BLaER1 treated with 17β-estradiol and CSF1 and Interleukin-3, amounts not matched to agents 10 nM and 100 nM (cell line): ENCODE results near the gene STX8.
"Not testable (repeated sequence)": the region's sequence is repeated elsewhere in the genome, so short reads cannot be mapped to it uniquely, and the experiment has no call there.

Experiments
- H3K27ac ChIP-seq, 11 experiments: shearing (Covaris generic); formaldehyde crosslinking; 2 replicates each; pipeline ENCODE4 v1.8.1; 2022
- H3K27me3 ChIP-seq, 11 experiments: shearing (Covaris generic); formaldehyde crosslinking; 2 replicates each; pipeline ENCODE4 v1.8.1; 2022
- H3K36me3 ChIP-seq, 11 experiments: shearing (Covaris generic); formaldehyde crosslinking; 2 replicates each; pipeline ENCODE4 v1.8.1; 2022
- H3K4me1 ChIP-seq, 10 experiments: shearing (Covaris generic); formaldehyde crosslinking; 2 replicates each; pipeline ENCODE4 v1.8.1; 2022
- H3K4me2 ChIP-seq, 11 experiments: shearing (Covaris generic); formaldehyde crosslinking; 2 replicates each; pipeline ENCODE4 v1.8.1; 2022
- H3K4me3 ChIP-seq, 10 experiments: shearing (Covaris generic); formaldehyde crosslinking; 2 replicates each; pipeline ENCODE4 v1.8.1; 2022
- H3K9ac ChIP-seq, 11 experiments: shearing (Covaris generic); formaldehyde crosslinking; 2 replicates each; pipeline ENCODE4 v1.8.1; 2022
- H3K9me3 ChIP-seq, 11 experiments: shearing (Covaris generic); formaldehyde crosslinking; replicated peaks in 1 of 11; 2 replicates each; pipeline ENCODE4 v1.8.1; 2022
- H4K20me1 ChIP-seq, 11 experiments: shearing (Covaris generic); formaldehyde crosslinking; 2 replicates each; pipeline ENCODE4 v1.8.1; 2022
- Cebpa-rat ChIP-seq, 11 experiments: shearing (Covaris generic); IDR thresholded peaks; 2 replicates each; pipeline ENCODE4 v1.8.1; 2022

Gene STX8

DNA sequence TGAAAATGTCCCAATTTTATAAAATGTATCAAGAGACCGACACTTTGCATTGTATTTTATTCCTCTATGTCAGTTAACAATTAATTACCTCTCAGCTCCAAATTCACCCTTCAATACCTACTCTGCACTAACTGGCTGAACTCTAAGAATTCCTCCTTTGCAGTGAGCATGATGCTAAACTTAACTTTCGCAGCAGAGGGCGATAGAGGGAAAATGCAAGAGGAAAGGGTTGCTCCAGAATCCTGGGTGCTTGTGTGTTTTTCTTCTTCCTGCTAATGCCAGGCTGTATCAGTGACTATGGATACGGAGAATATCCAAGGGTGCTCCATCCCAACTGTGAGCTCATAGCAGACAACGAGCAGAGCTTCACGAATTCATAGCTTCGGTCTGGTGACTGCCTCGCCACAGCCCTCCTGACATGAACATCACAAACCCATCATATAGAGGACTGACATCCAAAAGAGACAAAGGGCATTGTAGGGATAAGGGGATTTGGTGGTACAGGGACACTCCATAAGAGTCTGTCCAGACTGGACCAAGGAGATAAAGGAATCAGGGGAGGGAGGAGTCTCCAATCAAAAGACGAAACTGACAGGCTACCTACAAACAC lies 172.9 kb downstream of the STX8 start:
- no peak overlapping the region for H3K4me2 ChIP-seq
- TF ChIP-seq Cebpa-rat (IDR thresholded peaks at IDR 0.05), result no peak
- H3K4me3 ChIP-seq, result no peak overlapping the region
- H3K36me3 ChIP-seq, result peaks cover 0 to 9% (median 0%) of the 10 kb centered on the region in 11 experiments; a peak in 1 of 22 replicates
- H3K4me1 ChIP-seq, result no peaks in the 10 kb centered on the region
- H3K9me3 ChIP-seq, result no peaks in the 10 kb centered on the region
- H4K20me1 ChIP-seq, result no peaks in the 10 kb centered on the region
- H3K27me3 ChIP-seq, result no peaks in the 10 kb centered on the region
- H3K9ac ChIP-seq, result no peak overlapping the region
- no peak overlapping the region for H3K27ac ChIP-seq

DNA sequence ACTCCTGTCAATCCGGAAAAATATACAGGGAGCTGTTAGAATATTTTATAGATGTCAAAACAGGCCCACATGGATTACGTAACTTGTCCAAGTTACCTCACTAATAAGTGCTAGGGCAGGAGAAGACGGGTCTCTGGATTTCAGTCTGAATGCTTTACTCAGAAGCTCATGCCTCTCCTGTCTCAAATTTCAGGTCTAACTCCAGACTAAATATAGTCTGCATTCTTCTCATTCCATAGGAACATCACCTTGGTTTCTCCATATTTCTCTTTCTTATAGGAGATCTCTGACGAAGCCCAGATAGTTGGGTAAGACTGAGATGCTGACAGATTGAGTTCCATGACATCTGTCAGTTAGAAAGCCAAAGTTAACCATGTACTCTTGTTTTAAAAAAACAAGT lies 174.2 kb downstream of the STX8 start:
- H3K27ac ChIP-seq, result no peak overlapping the region
- no peak overlapping the region for H3K4me2 ChIP-seq
- H3K4me1 ChIP-seq, result no peaks in the 10 kb centered on the region
- no peak overlapping the region for H3K9ac ChIP-seq
- H3K4me3 ChIP-seq, result no peak overlapping the region
- peak in 1 of 11 experiments; percentile 30; a peak in 2 of 22 replicates for TF ChIP-seq Cebpa-rat (IDR thresholded peaks at IDR 0.05)
- no peaks in the 10 kb centered on the region for H4K20me1 ChIP-seq
- H3K9me3 ChIP-seq, result no peaks in the 10 kb centered on the region
- H3K27me3 ChIP-seq, result no peaks in the 10 kb centered on the region
- H3K36me3 ChIP-seq, result peaks cover 0 to 9% (median 0%) of the 10 kb centered on the region in 11 experiments; a peak in 1 of 22 replicates

DNA sequence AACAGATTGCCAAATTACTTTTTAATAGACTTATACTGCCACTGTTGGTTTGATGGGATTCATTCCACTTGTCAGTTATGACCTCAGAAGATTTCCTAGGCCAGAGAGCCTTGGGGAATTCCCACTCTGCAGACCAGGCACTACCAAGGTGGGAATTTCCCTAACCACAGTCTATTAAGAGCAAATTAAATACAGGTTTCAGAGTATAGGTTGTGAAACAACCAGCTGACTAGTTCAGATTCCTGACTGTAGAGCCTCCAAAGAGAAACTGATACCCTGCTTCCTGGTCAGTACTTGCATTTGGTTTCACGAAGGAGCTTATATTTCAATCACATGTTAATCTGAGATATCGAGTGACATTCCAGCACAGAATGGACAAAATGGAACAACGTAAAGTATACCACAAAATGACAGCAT lies 186.5 kb downstream of the STX8 start:
- Histone ChIP-seq H3K4me2 (peak overlapping the region in 3 of 11 experiments; percentile 17 to 36 (median 20); a peak in 4 of 22 replicates), H3K27me3 (no peaks in the 10 kb centered on the region), H3K4me1 (peaks cover 0 to 11% (median 0%) of the 10 kb centered on the region in 10 experiments; a peak in 4 of 20 replicates), H3K36me3 (peaks cover 7 to 38% (median 22%) of the 10 kb centered on the region in 11 experiments; a peak in 18 of 22 replicates), H3K4me3 (no peak overlapping the region), H3K9ac (no peak overlapping the region), H3K27ac (no peak overlapping the region), H4K20me1 (no peaks in the 10 kb centered on the region), H3K9me3 (peaks cover 31 to 37% (median 33%) of the 10 kb centered on the region in 11 experiments)
- no peak for TF ChIP-seq Cebpa-rat (IDR thresholded peaks at IDR 0.05)

DNA sequence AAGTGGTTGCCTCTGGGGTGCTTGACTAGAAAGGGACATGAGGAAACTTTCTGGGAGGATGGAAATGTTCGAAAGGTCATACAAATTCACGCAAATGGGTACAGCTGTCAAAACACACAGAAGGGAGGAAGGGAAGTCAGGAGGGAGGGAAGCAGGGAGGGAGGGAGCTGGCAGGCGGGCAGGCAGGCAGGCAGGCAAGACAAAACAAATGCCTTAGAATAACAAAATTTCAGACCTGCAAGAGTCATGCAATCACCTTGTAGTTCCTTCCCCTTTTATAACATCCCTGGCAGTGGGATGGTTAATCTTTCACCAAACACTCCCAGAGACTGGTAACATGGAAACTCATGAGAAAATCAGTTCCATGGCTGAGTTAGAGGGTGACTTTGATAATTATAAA lies 189.2 kb downstream of the STX8 start:
- Histone ChIP-seq H3K9ac (no peak overlapping the region), H3K4me3 (no peak overlapping the region), H3K4me2 (no peak overlapping the region), H4K20me1 (peaks cover 0 to 9% (median 0%) of the 10 kb centered on the region in 11 experiments; a peak in 2 of 22 replicates), H3K9me3 (peaks cover 4 to 10% (median 6%) of the 10 kb centered on the region in 11 experiments; a peak in 12 of 22 replicates), H3K4me1 (peaks cover 0 to 29% (median 8%) of the 10 kb centered on the region in 10 experiments; a peak in 13 of 20 replicates), H3K27me3 (no peaks in the 10 kb centered on the region), H3K36me3 (peaks cover 0 to 14% (median 6%) of the 10 kb centered on the region in 11 experiments; a peak in 10 of 22 replicates), H3K27ac (no peak overlapping the region)
- TF ChIP-seq Cebpa-rat (IDR thresholded peaks at IDR 0.05), result no peak

DNA sequence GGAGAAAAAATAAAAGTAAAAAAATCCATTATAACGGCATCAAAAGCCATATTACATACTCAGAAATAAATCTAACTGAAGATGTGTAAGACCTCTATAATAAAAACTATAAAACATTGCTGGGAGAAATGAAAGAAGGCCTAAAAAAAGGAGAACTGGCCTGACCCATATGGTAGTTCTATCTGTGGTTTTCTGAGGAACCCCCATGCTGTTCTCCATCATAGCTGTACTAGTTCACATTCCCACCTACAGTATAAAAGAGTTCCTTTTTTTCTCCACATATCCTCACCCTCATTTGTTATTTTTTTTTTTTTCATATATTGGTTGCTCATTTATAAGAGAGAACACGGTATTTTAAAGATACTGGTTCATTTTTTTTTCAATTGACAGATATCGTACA lies 191.8 kb downstream of the STX8 start:
- Histone ChIP-seq H3K36me3 (peaks cover 0 to 5% (median 0%) of the 10 kb centered on the region in 11 experiments; a peak in 3 of 22 replicates), H3K27ac (no peak overlapping the region), H3K4me2 (peak overlapping the region in 1 of 11 experiments; percentile 20; a peak in 2 of 22 replicates), H3K9ac (no peak overlapping the region), H4K20me1 (peaks cover 0 to 9% (median 0%) of the 10 kb centered on the region in 11 experiments; a peak in 2 of 22 replicates), H3K4me3 (no peak overlapping the region), H3K27me3 (no peaks in the 10 kb centered on the region), H3K9me3 (peaks cover 0 to 2% (median 0%) of the 10 kb centered on the region in 11 experiments; a peak in 1 of 22 replicates), H3K4me1 (peaks cover 0 to 24% (median 8%) of the 10 kb centered on the region in 10 experiments; a peak in 13 of 20 replicates)
- TF ChIP-seq Cebpa-rat (IDR thresholded peaks at IDR 0.05), result no peak

DNA sequence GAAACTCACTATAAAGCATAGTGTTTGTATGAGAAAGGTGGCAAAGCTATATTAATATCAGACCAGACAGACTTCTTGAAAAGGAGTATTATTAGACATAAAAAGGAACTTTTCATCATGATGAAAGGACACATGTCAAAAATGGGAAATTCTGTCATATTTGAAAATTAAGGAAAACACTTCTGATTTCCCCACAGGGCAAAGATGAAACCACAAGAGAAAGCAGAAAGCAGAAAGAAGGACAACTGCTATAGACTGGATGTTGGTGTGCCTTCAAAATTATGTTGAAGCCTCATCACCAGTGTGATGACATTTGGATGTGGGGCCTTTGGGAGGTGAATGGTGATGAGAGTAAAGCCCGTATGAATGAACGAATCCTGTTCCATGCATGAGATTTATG lies 193.0 kb downstream of the STX8 start:
- Histone ChIP-seq H3K9ac (no peak overlapping the region), H3K4me1 (peaks cover 0 to 23% (median 8%) of the 10 kb centered on the region in 10 experiments; a peak in 13 of 20 replicates), H3K9me3 (peaks cover 0 to 5% (median 0%) of the 10 kb centered on the region in 11 experiments; a peak in 4 of 22 replicates), H4K20me1 (peaks cover 0 to 9% (median 0%) of the 10 kb centered on the region in 11 experiments; a peak in 2 of 22 replicates), H3K36me3 (peaks cover 0 to 17% (median 4%) of the 10 kb centered on the region in 11 experiments; a peak in 9 of 22 replicates), H3K4me2 (peak overlapping the region in 5 of 11 experiments; percentile 3 to 27 (median 18); a peak in 6 of 22 replicates), H3K4me3 (no peak overlapping the region), H3K27me3 (no peaks in the 10 kb centered on the region), H3K27ac (no peak overlapping the region)
- TF ChIP-seq Cebpa-rat (IDR thresholded peaks at IDR 0.05), result no peak

DNA sequence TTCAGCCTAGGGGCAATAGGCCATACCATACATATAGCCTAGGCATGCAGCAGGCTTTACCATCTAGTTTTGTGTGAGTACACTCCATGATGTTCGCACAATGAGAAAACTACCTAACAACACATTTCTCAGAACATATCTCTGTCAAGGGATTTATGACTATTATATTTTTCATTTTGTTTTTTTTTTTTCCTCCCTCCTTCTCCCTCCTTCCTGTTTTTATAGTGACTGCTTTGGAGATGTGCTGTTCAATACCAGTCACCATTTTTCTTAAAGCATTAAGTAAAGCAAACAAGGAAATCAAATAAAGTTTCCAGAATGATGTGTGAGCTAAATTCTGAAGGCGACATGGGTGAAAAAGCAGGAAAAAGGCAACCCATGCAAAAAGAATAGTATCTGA lies 194.6 kb downstream of the STX8 start:
- no peaks in the 10 kb centered on the region for H3K27me3 ChIP-seq
- no peak overlapping the region for H3K9ac ChIP-seq
- peaks cover 0 to 9% (median 0%) of the 10 kb centered on the region in 11 experiments; a peak in 2 of 22 replicates for H4K20me1 ChIP-seq
- peaks cover 9 to 33% (median 18%) of the 10 kb centered on the region in 11 experiments for H3K36me3 ChIP-seq
- H3K4me2 ChIP-seq, result no peak overlapping the region
- peaks cover 9 to 18% (median 10%) of the 10 kb centered on the region in 11 experiments for H3K9me3 ChIP-seq
- H3K4me1 ChIP-seq, result peaks cover 0 to 23% (median 8%) of the 10 kb centered on the region in 10 experiments; a peak in 13 of 20 replicates
- no peak overlapping the region for H3K4me3 ChIP-seq
- no peak overlapping the region for H3K27ac ChIP-seq
- TF ChIP-seq Cebpa-rat (IDR thresholded peaks at IDR 0.05), result no peak

DNA sequence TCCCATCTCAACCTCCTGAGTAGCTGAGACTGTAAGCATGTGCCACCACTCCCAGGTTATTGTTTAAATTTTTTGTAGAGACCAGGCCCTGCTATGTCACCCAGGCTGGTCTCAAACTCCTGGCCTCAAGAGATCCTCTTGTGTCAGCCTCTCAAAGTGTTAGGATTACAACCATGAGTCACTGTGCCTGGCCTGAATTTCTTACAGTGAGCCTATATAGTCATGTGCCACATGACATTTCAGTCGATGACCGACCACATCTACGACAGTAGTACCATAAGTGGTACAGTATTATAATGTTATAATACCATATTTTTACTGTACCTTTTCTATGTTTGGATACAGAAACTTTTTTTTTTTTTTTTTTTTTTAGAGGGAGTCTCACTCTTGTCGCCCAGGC lies 195.3 kb downstream of the STX8 start:
- Histone ChIP-seq H3K27ac (no peak overlapping the region), H3K4me2 (no peak overlapping the region), H3K36me3 (peaks cover 15 to 38% (median 24%) of the 10 kb centered on the region in 11 experiments), H3K27me3 (no peaks in the 10 kb centered on the region), H3K9ac (no peak overlapping the region), H3K4me3 (no peak overlapping the region), H4K20me1 (peaks cover 0 to 9% (median 0%) of the 10 kb centered on the region in 11 experiments; a peak in 2 of 22 replicates), H3K9me3 (peaks cover 14 to 23% (median 16%) of the 10 kb centered on the region in 11 experiments), H3K4me1 (peaks cover 0 to 23% (median 8%) of the 10 kb centered on the region in 10 experiments; a peak in 13 of 20 replicates)
- TF ChIP-seq Cebpa-rat (IDR thresholded peaks at IDR 0.05), result no peak

DNA sequence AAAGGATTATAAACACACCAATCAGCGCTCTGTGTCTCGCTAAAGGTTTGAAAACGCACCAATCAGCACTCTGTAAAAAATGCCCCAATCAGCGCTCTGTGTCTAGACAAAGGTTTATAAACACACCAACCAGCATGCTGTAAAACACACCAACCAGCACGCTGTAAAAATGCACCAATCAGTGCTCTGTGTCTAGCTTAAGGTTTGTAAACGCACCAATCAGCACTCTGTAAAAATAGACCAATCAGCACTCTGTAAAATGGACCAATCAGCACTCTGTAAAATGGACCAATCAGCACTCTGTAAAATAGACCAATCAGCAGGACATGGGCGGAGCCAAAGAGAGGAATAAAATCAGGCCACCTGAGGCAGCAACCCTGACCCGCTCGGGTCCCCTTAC lies 199.4 kb downstream of the STX8 start:
- Histone ChIP-seq H3K9me3 (peaks cover 14 to 23% (median 16%) of the 10 kb centered on the region in 11 experiments), H3K36me3 (peaks cover 15 to 38% (median 24%) of the 10 kb centered on the region in 11 experiments)
- H3K27me3 ChIP-seq, H4K20me1 ChIP-seq, H3K9ac ChIP-seq, H3K27ac ChIP-seq, H3K4me2 ChIP-seq, H3K4me1 ChIP-seq, H3K4me3 ChIP-seq: not testable (repeated sequence)
